ENCODE results near the gene SPRED3. TPM values are rescaled to one million over a fixed set of nuclear protein-coding genes. Genes with fewer than 3 reads are reported as not detected.

Gene SPRED3
- total and polyA plus RNA-seq, 4 donors: under 0.01 to 0.09 TPM; not detected in 2

GRCh38 chr19:38369584-38369983 lies 18.9 kb upstream of the SPRED3 start:
- no peak for DNase-seq (ENCODE audit: low spot score)
- Histone ChIP-seq H3K4me1 (ENCODE audit: control insufficient read depth in 4 of 4, insufficient read depth in 4 of 4, low read length in 3 of 4) (peaks cover 0 to 5% (median under 1%) of the 10 kb centered on the region in 4 donors), H3K9me3 (ENCODE audit: control insufficient read depth in 4 of 4, low read length in 3 of 4) (no peaks in the 10 kb centered on the region), H3K4me3 (ENCODE audit: low read depth in 1 of 3, low read length in 3 of 3) (no peak overlapping the region), H3K27me3 (ENCODE audit: control insufficient read depth in 4 of 4, insufficient read depth in 4 of 4, low read length in 3 of 4) (no peaks in the 10 kb centered on the region), H3K27ac (ENCODE audit: low read depth in 1 of 2, low read length in 2 of 2) (no peak overlapping the region), H3K9ac (ENCODE audit: low read depth in 1 of 2, low read length in 2 of 2) (no peak overlapping the region), H3K36me3 (ENCODE audit: control insufficient read depth in 4 of 4, insufficient read depth in 3 of 4, low read depth in 1 of 4, low read length in 3 of 4) (no peaks in the 10 kb centered on the region)
- 83% methylated on average over 2 of the region's 2 CpGs for WGBS
- TF ChIP-seq JUND (IDR thresholded peaks at IDR 0.05): no peak

- Histone ChIP-seq H3K9ac (ENCODE audit: low read depth in 1 of 2, low read length in 2 of 2) (no peak overlapping the region), H3K4me3 (ENCODE audit: low read depth in 1 of 3, low read length in 3 of 3) (no peak overlapping the region), H3K4me1 (ENCODE audit: control insufficient read depth in 4 of 4, insufficient read depth in 4 of 4, low read length in 3 of 4) (peaks cover under 1 to 9% (median 2%) of the 10 kb centered on the region in 4 donors), H3K36me3 (ENCODE audit: control insufficient read depth in 4 of 4, insufficient read depth in 3 of 4, low read depth in 1 of 4, low read length in 3 of 4) (no peaks in the 10 kb centered on the region), H3K9me3 (ENCODE audit: control insufficient read depth in 4 of 4, low read length in 3 of 4) (no peaks in the 10 kb centered on the region), H3K27ac (ENCODE audit: low read depth in 1 of 2, low read length in 2 of 2) (no peak overlapping the region), H3K27me3 (ENCODE audit: control insufficient read depth in 4 of 4, insufficient read depth in 4 of 4, low read length in 3 of 4) (no peaks in the 10 kb centered on the region)
- TF ChIP-seq RAD21 (IDR thresholded peaks at IDR 0.05) (no peak), JUND (IDR thresholded peaks at IDR 0.05) (no peak), HNF4G (IDR thresholded peaks at IDR 0.05) (no peak), FOXA2 (IDR thresholded peaks at IDR 0.05) (no peak), ZBTB33 (IDR thresholded peaks at IDR 0.05) (no peak), HNF4A (conservative IDR thresholded peaks at IDR 0.05) (no peak), YY1 (IDR thresholded peaks at IDR 0.05) (no peak), REST (IDR thresholded peaks at IDR 0.05) (no peak), TAF1 (conservative IDR thresholded peaks at IDR 0.05) (no peak), RXRA (IDR thresholded peaks at IDR 0.05) (no peak), CTCF (IDR thresholded peaks at IDR 0.05; ENCODE audit: low read depth, low read length, missing input control) (no peak), FOXA1 (IDR thresholded peaks at IDR 0.05) (no peak), SP1 (IDR thresholded peaks at IDR 0.05) (no peak), GABPA (IDR thresholded peaks at IDR 0.05 in 1 of 2, conservative IDR thresholded peaks at IDR 0.05 in 1 of 2) (no peak), MAX (IDR thresholded peaks at IDR 0.05) (no peak), EGR1 (IDR thresholded peaks at IDR 0.05; ENCODE audit: low read depth in 2 of 2) (no peak), ATF3 (IDR thresholded peaks at IDR 0.05) (no peak)
- 73% methylated on average over 12 of the region's 12 CpGs for WGBS
- no peak for DNase-seq (ENCODE audit: low spot score)
Observed at GRCh38 chr19:38370299-38370698, 18.2 kb upstream of the SPRED3 start.

Data from liver (tissue), 9 donors.